ENCODE results near the gene MAMSTR. TPM values are rescaled to one million over a fixed set of nuclear protein-coding genes. Genes with fewer than 3 reads are reported as not detected.

MAMSTR gene
- total RNA-seq, 3 donors from 2014 or later, result 0.33 to 0.69 (median 0.51) TPM

- peak; percentile 92 to 95 for ATAC-seq
Measured at GRCh38 chr19:48738557-48739403, 19.3 kb upstream of the MAMSTR start.

GRCh38 chr19:48737360-48737998 lies 18.0 kb upstream of the MAMSTR start:
- no peak for DNase-seq
- H3K4me3 Mint-ChIP-seq, result no peak overlapping the region

More at GRCh38 chr19:48738557-48739403, 19.3 kb upstream of the MAMSTR start:
- Mint-ChIP-seq H3K4me1 (ENCODE audit: low read depth) (peaks cover 18% of the 10 kb centered on the region), H3K36me3 (ENCODE audit: insufficient read depth) (no peaks in the 10 kb centered on the region), H3K9me3 (no peaks in the 10 kb centered on the region), H3K27me3 (ENCODE audit: low read depth) (no peaks in the 10 kb centered on the region), H3K4me3 (peak overlapping the region; percentile 68)
- DNase-seq, result peak; percentile 92

GRCh38 chr19:48735031-48735615 lies 15.6 kb upstream of the MAMSTR start:
- ATAC-seq, result no peak
- Mint-ChIP-seq H3K4me3 (no peak overlapping the region), H3K27me3 (ENCODE audit: low read depth) (no peaks in the 10 kb centered on the region), H3K4me1 (ENCODE audit: low read depth) (peaks cover 8% of the 10 kb centered on the region), H3K9me3 (no peaks in the 10 kb centered on the region), H3K36me3 (ENCODE audit: insufficient read depth) (no peaks in the 10 kb centered on the region)
- no peak for DNase-seq

More at GRCh38 chr19:48737360-48737998, 18.0 kb upstream of the MAMSTR start:
- Mint-ChIP-seq H3K4me1 (ENCODE audit: low read depth) (peaks cover 18% of the 10 kb centered on the region), H3K27me3 (ENCODE audit: low read depth) (no peaks in the 10 kb centered on the region), H3K9me3 (no peaks in the 10 kb centered on the region), H3K36me3 (ENCODE audit: insufficient read depth) (no peaks in the 10 kb centered on the region)
- ATAC-seq, result no peak

DNA sequence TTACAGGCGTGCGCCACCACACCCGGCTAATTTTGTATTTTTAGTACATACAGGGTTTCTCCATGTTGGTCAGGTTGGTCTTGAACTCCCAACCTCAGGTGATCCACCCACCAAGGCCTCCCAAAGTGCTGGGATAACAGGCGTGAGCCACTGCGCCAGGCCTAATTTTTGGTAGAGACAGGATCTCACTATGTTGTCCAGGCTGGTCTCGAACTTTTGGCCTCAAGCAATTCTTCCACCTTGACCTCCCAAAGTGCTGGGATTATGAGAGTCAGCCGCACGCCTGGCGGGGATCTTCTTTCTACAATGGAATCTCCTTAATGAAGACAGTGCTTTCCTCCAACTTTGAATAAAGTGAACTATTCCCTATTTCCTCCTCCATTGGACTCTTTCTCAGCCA lies 15.1 kb upstream of the MAMSTR start:
- H3K9me3 Mint-ChIP-seq, result no peaks in the 10 kb centered on the region
- H3K4me1 Mint-ChIP-seq (ENCODE audit: low read depth), result peaks cover 4% of the 10 kb centered on the region
- DNase-seq (no peak), ATAC-seq (no peak)
- no peaks in the 10 kb centered on the region for H3K36me3 Mint-ChIP-seq (ENCODE audit: insufficient read depth)
- H3K4me3 Mint-ChIP-seq, result no peak overlapping the region
- H3K27me3 Mint-ChIP-seq (ENCODE audit: low read depth), result no peaks in the 10 kb centered on the region

DNA sequence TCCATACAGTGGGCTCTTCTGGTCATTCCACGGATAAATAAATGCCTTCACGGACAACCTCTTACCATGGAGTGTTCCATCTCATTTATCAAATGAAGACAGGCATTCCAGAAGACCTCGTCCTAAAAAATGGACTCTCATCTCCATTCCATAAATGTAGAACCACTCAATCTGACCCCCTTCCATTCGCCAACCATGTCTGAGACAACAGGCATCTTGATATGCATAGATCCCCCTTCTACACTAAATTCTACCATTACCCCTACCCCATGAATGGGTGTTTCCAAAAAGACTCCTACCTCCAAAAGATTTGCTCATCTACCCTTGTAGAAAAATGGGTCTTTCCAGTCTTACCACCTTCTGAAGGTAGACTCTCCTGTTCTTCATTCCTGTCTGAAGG lies 11.9 kb upstream of the MAMSTR start:
- H3K4me1 Mint-ChIP-seq (ENCODE audit: low read depth), result peaks cover 5% of the 10 kb centered on the region
- H3K4me3 Mint-ChIP-seq, result no peak overlapping the region
- peaks cover 2% of the 10 kb centered on the region for H3K36me3 Mint-ChIP-seq (ENCODE audit: insufficient read depth)
- no peak for DNase-seq
- no peaks in the 10 kb centered on the region for H3K27me3 Mint-ChIP-seq (ENCODE audit: low read depth)
- peaks cover 2% of the 10 kb centered on the region for H3K9me3 Mint-ChIP-seq
- no peak for ATAC-seq

- DNase-seq (no peak), ATAC-seq (no peak)
- H3K4me1 Mint-ChIP-seq (ENCODE audit: low read depth), result peaks cover 19% of the 10 kb centered on the region
- peaks cover 6% of the 10 kb centered on the region for H3K36me3 Mint-ChIP-seq (ENCODE audit: insufficient read depth)
- no peaks in the 10 kb centered on the region for H3K27me3 Mint-ChIP-seq (ENCODE audit: low read depth)
- H3K9me3 Mint-ChIP-seq, result peaks cover 12% of the 10 kb centered on the region
- H3K4me3 Mint-ChIP-seq, result no peak overlapping the region
Measured at GRCh38 chr19:48728911-48729664, 9.6 kb upstream of the MAMSTR start.

- Mint-ChIP-seq H3K36me3 (ENCODE audit: insufficient read depth) (peaks cover 6% of the 10 kb centered on the region), H3K4me1 (ENCODE audit: low read depth) (peaks cover 19% of the 10 kb centered on the region), H3K4me3 (no peak overlapping the region), H3K9me3 (peaks cover 12% of the 10 kb centered on the region), H3K27me3 (ENCODE audit: low read depth) (no peaks in the 10 kb centered on the region)
- ATAC-seq, result no peak
- no peak for DNase-seq
Measured at GRCh38 chr19:48726556-48726955, 7.0 kb upstream of the MAMSTR start.

DNA sequence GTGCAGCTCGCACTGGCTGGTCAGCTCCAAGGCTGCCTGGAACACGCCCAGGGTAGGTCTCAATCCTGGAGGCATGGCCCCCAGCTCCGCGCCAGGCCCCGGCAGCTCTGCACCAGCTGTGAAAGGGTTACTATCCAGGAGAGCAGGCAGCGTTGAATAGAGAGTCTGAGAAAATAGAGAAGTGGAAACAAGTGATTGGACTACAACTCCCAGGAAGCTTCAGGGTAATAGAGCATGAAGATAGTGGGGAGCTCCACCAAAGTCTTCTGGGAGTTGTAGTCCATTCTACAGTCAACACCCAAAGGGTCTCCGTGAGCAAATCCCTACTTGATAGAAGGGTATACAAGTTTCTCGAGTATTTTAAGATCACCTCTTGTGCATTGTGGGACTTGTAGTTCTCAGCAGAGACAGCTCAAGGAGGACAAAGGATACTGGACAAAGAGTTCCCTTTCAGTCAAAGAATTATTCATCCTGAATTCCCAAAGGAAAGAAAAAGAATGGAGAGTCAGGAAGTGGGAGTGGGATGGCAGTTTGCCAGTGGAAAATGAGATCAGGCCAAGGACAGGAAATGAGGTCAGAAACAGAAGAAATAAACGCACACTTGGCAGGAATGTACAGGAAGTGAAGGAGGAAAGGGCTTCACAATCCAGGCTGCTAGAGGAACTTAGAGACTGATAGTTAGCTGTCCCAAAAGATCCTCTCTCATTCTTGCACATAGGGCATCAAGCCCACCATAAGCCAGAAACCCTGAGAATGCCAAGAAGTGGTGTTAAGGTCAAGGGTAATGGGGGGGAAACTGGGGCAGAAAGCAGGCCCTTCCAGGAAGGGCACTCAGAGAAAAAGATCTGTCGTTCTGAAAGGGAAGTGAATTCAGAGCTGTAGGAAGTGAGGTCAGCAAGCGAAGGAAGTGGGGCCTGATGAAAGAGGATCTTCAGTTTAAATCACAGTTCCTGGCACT lies 5.5 kb upstream of the MAMSTR start:
- Mint-ChIP-seq H3K9me3 (peaks cover 12% of the 10 kb centered on the region), H3K36me3 (ENCODE audit: insufficient read depth) (peaks cover 6% of the 10 kb centered on the region), H3K27me3 (ENCODE audit: low read depth) (no peaks in the 10 kb centered on the region), H3K4me1 (ENCODE audit: low read depth) (peaks cover 26% of the 10 kb centered on the region), H3K4me3 (peak overlapping the region; percentile 34)
- DNase-seq, result no peak
- ATAC-seq, result peak; percentile 41 to 45

GRCh38 chr19:48722196-48722708 lies 2.7 kb upstream of the MAMSTR start:
- Mint-ChIP-seq H3K4me3 (no peak overlapping the region), H3K9me3 (peaks cover 12% of the 10 kb centered on the region), H3K27me3 (ENCODE audit: low read depth) (no peaks in the 10 kb centered on the region), H3K36me3 (ENCODE audit: insufficient read depth) (peaks cover 6% of the 10 kb centered on the region), H3K4me1 (ENCODE audit: low read depth) (peaks cover 26% of the 10 kb centered on the region)
- ATAC-seq (no peak), DNase-seq (no peak)

DNA sequence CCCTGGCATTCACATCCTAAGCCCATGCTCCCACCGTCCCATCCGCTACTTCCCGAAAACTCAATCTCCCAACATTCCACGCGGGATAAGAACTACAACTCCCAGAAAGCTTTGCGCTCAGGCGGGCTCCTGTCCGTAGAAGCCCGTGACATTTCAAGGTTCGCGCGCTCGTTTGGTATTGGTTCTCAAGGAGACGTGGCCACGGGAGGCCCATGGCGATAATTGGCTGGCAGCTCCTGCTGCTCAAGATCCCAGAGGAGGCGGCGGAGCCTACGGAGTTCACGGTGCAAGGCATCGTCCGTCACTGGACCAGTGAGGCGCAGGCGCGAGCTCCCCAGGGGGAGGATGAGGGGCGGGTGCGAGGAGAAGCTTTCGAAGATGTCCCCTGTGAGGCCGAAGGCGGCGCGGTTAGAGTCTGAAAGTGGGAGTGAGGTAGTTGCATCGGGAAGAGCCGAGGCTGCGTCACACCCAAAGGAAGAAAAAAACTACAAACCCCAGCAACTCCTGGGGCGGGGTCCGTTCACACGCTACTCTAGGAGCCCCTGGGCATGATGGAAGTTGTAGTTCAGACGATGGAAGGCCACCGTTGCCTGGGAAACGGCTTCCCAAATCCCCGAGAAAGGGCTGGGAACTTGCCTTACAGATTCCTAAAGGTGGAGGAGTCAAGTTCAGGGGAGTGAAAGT lies 1.2 kb upstream of the MAMSTR start:
- ATAC-seq (peak; percentile 96), DNase-seq (peak; percentile 79)
- H3K4me1 Mint-ChIP-seq (ENCODE audit: low read depth), result peaks cover 16% of the 10 kb centered on the region
- peaks cover 3% of the 10 kb centered on the region for H3K36me3 Mint-ChIP-seq (ENCODE audit: insufficient read depth)
- H3K9me3 Mint-ChIP-seq, result peaks cover 7% of the 10 kb centered on the region
- H3K27me3 Mint-ChIP-seq (ENCODE audit: low read depth), result no peaks in the 10 kb centered on the region
- H3K4me3 Mint-ChIP-seq, result peak overlapping the region; percentile 87

DNA sequence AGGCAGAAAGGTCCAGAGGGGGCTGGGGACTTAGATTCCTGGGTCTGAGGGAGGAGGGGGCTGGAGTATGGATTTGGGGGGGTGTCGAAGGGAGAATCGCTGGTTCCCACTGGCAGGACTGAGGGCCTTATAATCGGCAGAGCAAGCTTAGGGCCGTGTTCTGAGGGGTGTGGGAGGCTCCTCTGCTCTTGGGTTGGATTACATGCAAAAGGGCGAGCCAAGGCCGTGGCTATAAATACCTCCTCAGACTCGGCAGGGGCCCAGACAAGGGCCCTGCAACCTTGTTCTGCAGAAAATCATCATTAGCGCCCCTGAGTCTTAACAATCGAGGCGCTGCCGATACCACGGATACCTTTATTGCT lies 707 bp upstream of the MAMSTR start:
- DNase-seq, result no peak
- Mint-ChIP-seq H3K9me3 (peaks cover 4% of the 10 kb centered on the region), H3K4me3 (peak overlapping the region; percentile 87), H3K27me3 (ENCODE audit: low read depth) (no peaks in the 10 kb centered on the region), H3K36me3 (ENCODE audit: insufficient read depth) (peaks cover 3% of the 10 kb centered on the region), H3K4me1 (ENCODE audit: low read depth) (peaks cover 13% of the 10 kb centered on the region)
- ATAC-seq, result peak; percentile 2 to 3

DNA sequence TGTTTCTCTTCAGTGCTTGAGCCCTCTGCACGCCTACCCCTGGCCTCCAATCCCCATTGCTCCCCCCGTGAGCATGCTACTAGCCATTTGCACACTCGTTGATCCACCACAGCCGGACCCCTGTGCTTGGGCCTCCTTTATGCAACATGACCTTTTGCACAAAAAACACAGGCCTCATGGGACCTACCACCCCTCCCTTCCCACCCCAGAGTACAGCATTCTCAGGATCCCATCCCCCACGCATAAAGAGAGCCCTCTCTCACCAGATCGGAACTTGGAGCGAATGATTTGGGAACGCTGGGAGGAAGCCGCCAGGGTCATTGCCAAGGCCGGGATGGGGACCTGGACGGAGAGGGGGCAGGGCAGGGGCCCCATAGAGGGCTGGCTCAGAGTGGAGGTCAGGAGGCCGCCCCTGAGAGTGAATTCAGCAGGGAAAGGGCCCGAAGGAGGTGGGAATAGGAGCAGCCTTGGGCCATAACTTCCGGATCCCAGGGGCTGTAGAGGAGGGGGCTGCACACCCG lies 754 bp downstream of the MAMSTR start:
- Mint-ChIP-seq H3K9me3 (no peaks in the 10 kb centered on the region), H3K36me3 (ENCODE audit: insufficient read depth) (no peaks in the 10 kb centered on the region), H3K4me3 (peak overlapping the region; percentile 29), H3K27me3 (ENCODE audit: low read depth) (no peaks in the 10 kb centered on the region), H3K4me1 (ENCODE audit: low read depth) (peaks cover 15% of the 10 kb centered on the region)
- DNase-seq, result no peak
- ATAC-seq, result no peak
